Fibroblast of upper back skin (primary cell): Measurements from ENCODE around the gene PBOV1.
A peak's percentile ranks its signal among the peaks of the same experiment; 100 is the strongest.

ENCODE experiments used
- DNase-seq: peaks from one replicate; pipeline ENCODE4 v3.0.0-alpha.2; 2013

The PBOV1 gene

GRCh38 chr6:138218449-138218848 lies at the start of gene PBOV1:
Gene PBOV1 (minus strand): TSS chr6:138218491. CDS start chr6:138218395, 96 bp downstream.
- DNase-seq: no peak

GRCh38 chr6:138266095-138266494 lies 47.8 kb upstream of the PBOV1 start:
- no peak for DNase-seq

- no peak for DNase-seq
Measured at GRCh38 chr6:138264372-138264880, 46.1 kb upstream of the PBOV1 start.

GRCh38 chr6:138263963-138264362 lies 45.7 kb upstream of the PBOV1 start:
- no peak for DNase-seq

GRCh38 chr6:138261116-138261780 lies 43.0 kb upstream of the PBOV1 start:
- DNase-seq: no peak

- DNase-seq: no peak
Measured at GRCh38 chr6:138258991-138259390, 40.7 kb upstream of the PBOV1 start.

GRCh38 chr6:138258197-138258596 lies 39.9 kb upstream of the PBOV1 start:
- no peak for DNase-seq

GRCh38 chr6:138257638-138258040 lies 39.3 kb upstream of the PBOV1 start:
- no peak for DNase-seq

- DNase-seq: no peak
Measured at GRCh38 chr6:138255443-138255842, 37.2 kb upstream of the PBOV1 start.

- DNase-seq: no peak
Measured at GRCh38 chr6:138253731-138254130, 35.4 kb upstream of the PBOV1 start.

GRCh38 chr6:138250513-138251247 lies 32.4 kb upstream of the PBOV1 start:
- peak; percentile 91 for DNase-seq

- DNase-seq: no peak
Measured at GRCh38 chr6:138250053-138250452, 31.8 kb upstream of the PBOV1 start.

- no peak for DNase-seq
Measured at GRCh38 chr6:138248878-138249277, 30.6 kb upstream of the PBOV1 start.

- DNase-seq: no peak
Measured at GRCh38 chr6:138248011-138248410, 29.7 kb upstream of the PBOV1 start.

- peak; percentile 45 for DNase-seq
Measured at GRCh38 chr6:138246650-138247440, 28.6 kb upstream of the PBOV1 start.

- peak; percentile 25 for DNase-seq
Measured at GRCh38 chr6:138245751-138246150, 27.5 kb upstream of the PBOV1 start.

GRCh38 chr6:138242987-138243592 lies 24.8 kb upstream of the PBOV1 start:
- no peak for DNase-seq

- DNase-seq: no peak
Measured at GRCh38 chr6:138241934-138242333, 23.6 kb upstream of the PBOV1 start.

GRCh38 chr6:138241381-138241780 lies 23.1 kb upstream of the PBOV1 start:
- no peak for DNase-seq

- peak; percentile 94 for DNase-seq
Measured at GRCh38 chr6:138240476-138241245, 22.4 kb upstream of the PBOV1 start.

GRCh38 chr6:138239774-138240173 lies 21.5 kb upstream of the PBOV1 start:
- DNase-seq: no peak

- no peak for DNase-seq
Measured at GRCh38 chr6:138238368-138238767, 20.1 kb upstream of the PBOV1 start.
